SK-N-SH (cell line): Measurements from ENCODE around the gene DTX1. TPM values are rescaled to one million over a fixed set of nuclear protein-coding genes. Genes with fewer than 3 reads are reported as not detected.

Source experiments
- CTCF ChIA-PET: fragments of 300-600, 350-600 bp; formaldehyde crosslinking; extraction: SDS; loops from one replicate; lab custom pipeline; 2021; lab: Yijun Ruan, JAX
- POLR2A ChIA-PET: fragments of 350-600 bp; sonication (Branson Sonifier 250); formaldehyde crosslinking; extraction: SDS; loops from one replicate; lab custom pipeline; 2020; ENCODE audit warnings: antibody characterized with exemption, inconsistent platforms; lab: Yijun Ruan, JAX
- DNase-seq: peaks from one replicate; pipeline ENCODE4 v3.0.0; 2012
- H2AFZ ChIP-seq: fragments of 200-600 bp; sonication (generic); 2 replicates; pipeline ENCODE4 v1.8.1; 2016; ENCODE audit warnings: antibody characterized with exemption, mild to moderate bottlenecking, low read depth
- H3F3A ChIP-seq: fragments of 200-600 bp; sonication (generic); replicated peaks from 2 replicates; pipeline ENCODE3; 2016; ENCODE audit warnings: antibody characterized with exemption, mild to moderate bottlenecking; ENCODE audit not compliant: insufficient read depth
- H3K27ac ChIP-seq, 2 experiments: fragments of 200-500 bp in 1 of 2; fragments of 200-600 bp in 1 of 2; sonication (Bioruptor generic) in 1 of 2; sonication (generic), shearing (Covaris generic) in 1 of 2; 2 replicates each; pipeline versions ENCODE4 v1.5.1 to v1.6.1; 2014 to 2016; ENCODE audit warnings: low read depth in 2 of 2, inconsistent platforms in 1 of 2, low read length in 1 of 2, mild to moderate bottlenecking in 1 of 2, mixed read lengths in 1 of 2
- H3K27me3 ChIP-seq: fragments of 200-600 bp; sonication (generic), shearing (Covaris generic); 2 replicates; pipeline ENCODE4 v1.6.1; 2016; ENCODE audit warnings: mixed run types; ENCODE audit not compliant: insufficient read depth
- H3K36me3 ChIP-seq, 2 experiments: fragments of 200-500 bp in 1 of 2; fragments of 200-600 bp in 1 of 2; sonication (Bioruptor generic) in 1 of 2; sonication (generic) in 1 of 2; replicated peaks in 1 of 2; 2 replicates each; pipeline versions ENCODE3 to v1.5.1; 2014 to 2016; ENCODE audit warnings: low read length in 1 of 2, mild to moderate bottlenecking in 1 of 2; ENCODE audit not compliant: insufficient read depth in 2 of 2, control insufficient read depth in 1 of 2
- H3K4me1 ChIP-seq, 2 experiments: fragments of 200-500 bp in 1 of 2; fragments of 200-600 bp in 1 of 2; sonication (Bioruptor generic) in 1 of 2; sonication (generic), shearing (Covaris generic) in 1 of 2; 2 replicates each; pipeline versions ENCODE4 v1.5.1 to v1.6.1; 2014 to 2016; ENCODE audit warnings: low read depth in 1 of 2, low read length in 1 of 2, mixed run types in 1 of 2; ENCODE audit not compliant: insufficient read depth in 2 of 2, control insufficient read depth in 1 of 2
- H3K4me2 ChIP-seq: fragments of 200-600 bp; sonication (generic), shearing (Covaris generic); 2 replicates; pipeline ENCODE4 v1.6.1; 2017; ENCODE audit warnings: mixed run types
- H3K4me3 ChIP-seq, 2 experiments: fragments of 200-500 bp in 1 of 2; fragments of 200-600 bp in 1 of 2; sonication (Bioruptor generic) in 1 of 2; sonication (generic), shearing (Covaris generic) in 1 of 2; 2 replicates each; pipeline versions ENCODE4 v1.5.1 to v1.8.1; 2014 to 2016; ENCODE audit warnings: low read depth in 2 of 2, inconsistent platforms in 1 of 2, low read length in 1 of 2, mild to moderate bottlenecking in 1 of 2, mixed read lengths in 1 of 2, moderate library complexity in 1 of 2
- H3K79me2 ChIP-seq: fragments of 200-600 bp; sonication (generic); 2 replicates; pipeline ENCODE4 v1.8.1; 2017; ENCODE audit warnings: mild to moderate bottlenecking; ENCODE audit not compliant: insufficient read depth
- H3K9ac ChIP-seq: fragments of 200-600 bp; sonication (generic); 2 replicates; pipeline ENCODE4 v1.6.1; 2017; ENCODE audit warnings: mixed run types
- H3K9me2 ChIP-seq: fragments of 200-600 bp; sonication (generic); 2 replicates; pipeline ENCODE4 v1.6.1; 2017; ENCODE audit warnings: mixed run types
- H3K9me3 ChIP-seq: fragments of 200-600 bp; sonication (generic); 2 replicates; pipeline ENCODE4 v1.6.1; 2017; ENCODE audit warnings: mixed run types, mild to moderate bottlenecking, moderate library complexity
- H4K20me1 ChIP-seq: fragments of 200-600 bp; sonication (generic); 2 replicates; pipeline ENCODE4 v1.6.1; 2017; ENCODE audit warnings: mild to moderate bottlenecking, mixed run types; ENCODE audit not compliant: insufficient read depth
- CHD2 ChIP-seq: fragments of 150-350 bp; IDR thresholded peaks from 2 replicates; pipeline ENCODE4 v1.6.1; 2018; ENCODE audit warnings: low read length; ENCODE audit not compliant: partially characterized antibody
- ELF1 ChIP-seq: IDR thresholded peaks from 2 replicates; pipeline ENCODE4 v1.4.0; 2012
- FOSL2 ChIP-seq: IDR thresholded peaks from 2 replicates; pipeline ENCODE4 v1.4.0; 2012; ENCODE audit warnings: low read depth, mild to moderate bottlenecking, moderate library complexity, borderline replicate concordance
- FOXJ3 ChIP-seq: sonication (generic); formaldehyde crosslinking; IDR thresholded peaks from 2 replicates; pipeline ENCODE4 v1.5.1; 2020; ENCODE audit warnings: mild to moderate bottlenecking, missing genetic modification reagents
- JUND ChIP-seq: IDR thresholded peaks from 2 replicates; pipeline ENCODE4 v1.4.0; 2012
- MEF2A ChIP-seq: IDR thresholded peaks from 2 replicates; pipeline ENCODE4 v1.4.0; 2012; ENCODE audit warnings: low read depth, borderline replicate concordance
- PBX3 ChIP-seq: IDR thresholded peaks from 2 replicates; pipeline ENCODE4; 2012
- POLR2AphosphoS5 ChIP-seq: IDR thresholded peaks from 2 replicates; pipeline ENCODE4 v1.6.1; 2012; ENCODE audit warnings: low read depth, low read length
- RFX5 ChIP-seq: IDR thresholded peaks from 2 replicates; pipeline ENCODE4 v1.6.1; 2012; ENCODE audit warnings: mild to moderate bottlenecking, improper control_type of control experiment, low read length
- RXRA ChIP-seq: IDR thresholded peaks from 2 replicates; pipeline ENCODE4 v1.4.0; 2012; ENCODE audit warnings: low read depth, mild to moderate bottlenecking, borderline replicate concordance
- SIN3A ChIP-seq: IDR thresholded peaks from 2 replicates; pipeline ENCODE4 v1.6.1; 2012; ENCODE audit warnings: low read depth, mild to moderate bottlenecking, low read length, moderate library complexity, borderline replicate concordance
- SMC3 ChIP-seq: IDR thresholded peaks from 2 replicates; pipeline ENCODE4 v1.6.1; 2012; ENCODE audit warnings: low read depth, low read length, improper control_type of control experiment
- TAF1 ChIP-seq: IDR thresholded peaks from 2 replicates; pipeline ENCODE4 v1.6.1; 2012; ENCODE audit warnings: low read depth, mild to moderate bottlenecking, low read length, moderate library complexity, borderline replicate concordance
- USF2 ChIP-seq: fragments of 150-350 bp; IDR thresholded peaks from 2 replicates; pipeline ENCODE4 v1.6.1; 2017; ENCODE audit warnings: antibody characterized with exemption, low read length, low read depth, borderline replicate concordance
- WGBS: methylation state at CpG from one replicate; pipeline ENCODE4 v1.1.6; 2017; ENCODE audit warnings: low lambda C conversion rate; 5-methylcytosine and 5-hydroxymethylcytosine counted together
- polyA plus RNA-seq, 3 experiments: library from polyadenylated mRNA; depleted of rRNA; stranded (reverse); fragments of >200 nt; gene quantifications; 2 replicates each; pipeline ENCODE4 v1.2.3, GENCODE V29; 2012
- TF ChIP-seq, protein P1 (sequence below): IDR thresholded peaks from 2 replicates; pipeline ENCODE4 v1.4.0; 2012; ENCODE audit warnings: low read depth
- TF ChIP-seq, protein P2 (sequence below): IDR thresholded peaks from 2 replicates; pipeline ENCODE4 v1.4.0; 2012; ENCODE audit warnings: low read depth, borderline replicate concordance
- TF ChIP-seq, protein P3 (sequence below): IDR thresholded peaks from 2 replicates; pipeline ENCODE4 v1.6.1; 2012; ENCODE audit warnings: mild to moderate bottlenecking, low read depth, low read length, moderate library complexity

DTX1 gene
- polyA plus RNA-seq, 1 of the 3 experiments (the other 2 are of a cell fraction), result 0.72 TPM

DNA sequence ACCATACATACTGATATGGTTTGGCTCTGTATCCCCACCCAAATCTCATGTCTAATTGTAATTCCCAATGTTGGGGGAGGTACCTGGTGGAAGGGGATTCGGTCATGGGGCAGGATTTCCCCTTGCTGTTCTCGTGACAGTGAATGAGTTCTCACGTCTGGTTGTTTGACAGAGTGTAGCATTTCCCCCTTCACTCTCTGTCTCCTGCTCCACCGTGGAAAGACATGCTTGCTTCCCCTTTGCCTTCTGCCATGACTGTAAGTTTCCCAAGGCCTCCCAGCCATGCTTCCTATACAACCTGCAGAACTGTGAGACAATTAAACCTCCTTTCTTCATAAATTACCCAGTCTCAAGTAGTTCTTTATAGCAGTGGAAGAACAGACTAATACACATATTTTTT is 28.8 kb upstream of the DTX1 start:
- CTCF ChIA-PET, result interaction anchor here (1.3 kb wide), 1 partner anchor 35 kb away, joined by 6 read pairs; no protein-coding TSS in a partner anchor
- H3K36me3 ChIP-seq, result no peaks in the 10 kb centered on the region
- H3K4me1 ChIP-seq, result peaks cover 0 to 4% of the 10 kb centered on the region in 2 experiments; a peak in 1 of 4 replicates
- no peak overlapping the region for H3K27ac ChIP-seq
- no peaks in the 10 kb centered on the region for H3K79me2 ChIP-seq
- no peaks in the 10 kb centered on the region for H3K9me2 ChIP-seq
- H3K4me3 ChIP-seq, result no peak overlapping the region
- H3K9ac ChIP-seq, result no peak overlapping the region
- H3K4me2 ChIP-seq, result no peak overlapping the region
- H3F3A ChIP-seq, result no peaks in the 10 kb centered on the region
- POLR2A ChIA-PET, result no interaction called here
- WGBS, result 37% methylated on average over 4 of the region's 4 CpGs
- H3K27me3 ChIP-seq, result no peaks in the 10 kb centered on the region; the same call in 1 of the 2 replicates
- no peak overlapping the region for H2AFZ ChIP-seq
- TF ChIP-seq POLR2AphosphoS5 (no peak), FOSL2 (no peak), JUND (no peak), USF2 (no peak), CHD2 (no peak), ELF1 (no peak), RFX5 (no peak), FOXJ3 (no peak), SMC3 (no peak), TAF1 (no peak), RXRA (no peak), SIN3A (no peak), MEF2A (no peak), PBX3 (no peak)
- TF ChIP-seq, protein P1, sequence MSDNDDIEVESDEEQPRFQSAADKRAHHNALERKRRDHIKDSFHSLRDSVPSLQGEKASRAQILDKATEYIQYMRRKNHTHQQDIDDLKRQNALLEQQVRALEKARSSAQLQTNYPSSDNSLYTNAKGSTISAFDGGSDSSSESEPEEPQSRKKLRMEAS, result no peak
- TF ChIP-seq, protein P2, sequence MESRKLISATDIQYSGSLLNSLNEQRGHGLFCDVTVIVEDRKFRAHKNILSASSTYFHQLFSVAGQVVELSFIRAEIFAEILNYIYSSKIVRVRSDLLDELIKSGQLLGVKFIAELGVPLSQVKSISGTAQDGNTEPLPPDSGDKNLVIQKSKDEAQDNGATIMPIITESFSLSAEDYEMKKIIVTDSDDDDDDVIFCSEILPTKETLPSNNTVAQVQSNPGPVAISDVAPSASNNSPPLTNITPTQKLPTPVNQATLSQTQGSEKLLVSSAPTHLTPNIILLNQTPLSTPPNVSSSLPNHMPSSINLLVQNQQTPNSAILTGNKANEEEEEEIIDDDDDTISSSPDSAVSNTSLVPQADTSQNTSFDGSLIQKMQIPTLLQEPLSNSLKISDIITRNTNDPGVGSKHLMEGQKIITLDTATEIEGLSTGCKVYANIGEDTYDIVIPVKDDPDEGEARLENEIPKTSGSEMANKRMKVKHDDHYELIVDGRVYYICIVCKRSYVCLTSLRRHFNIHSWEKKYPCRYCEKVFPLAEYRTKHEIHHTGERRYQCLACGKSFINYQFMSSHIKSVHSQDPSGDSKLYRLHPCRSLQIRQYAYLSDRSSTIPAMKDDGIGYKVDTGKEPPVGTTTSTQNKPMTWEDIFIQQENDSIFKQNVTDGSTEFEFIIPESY, result no peak
- TF ChIP-seq, protein P3, sequence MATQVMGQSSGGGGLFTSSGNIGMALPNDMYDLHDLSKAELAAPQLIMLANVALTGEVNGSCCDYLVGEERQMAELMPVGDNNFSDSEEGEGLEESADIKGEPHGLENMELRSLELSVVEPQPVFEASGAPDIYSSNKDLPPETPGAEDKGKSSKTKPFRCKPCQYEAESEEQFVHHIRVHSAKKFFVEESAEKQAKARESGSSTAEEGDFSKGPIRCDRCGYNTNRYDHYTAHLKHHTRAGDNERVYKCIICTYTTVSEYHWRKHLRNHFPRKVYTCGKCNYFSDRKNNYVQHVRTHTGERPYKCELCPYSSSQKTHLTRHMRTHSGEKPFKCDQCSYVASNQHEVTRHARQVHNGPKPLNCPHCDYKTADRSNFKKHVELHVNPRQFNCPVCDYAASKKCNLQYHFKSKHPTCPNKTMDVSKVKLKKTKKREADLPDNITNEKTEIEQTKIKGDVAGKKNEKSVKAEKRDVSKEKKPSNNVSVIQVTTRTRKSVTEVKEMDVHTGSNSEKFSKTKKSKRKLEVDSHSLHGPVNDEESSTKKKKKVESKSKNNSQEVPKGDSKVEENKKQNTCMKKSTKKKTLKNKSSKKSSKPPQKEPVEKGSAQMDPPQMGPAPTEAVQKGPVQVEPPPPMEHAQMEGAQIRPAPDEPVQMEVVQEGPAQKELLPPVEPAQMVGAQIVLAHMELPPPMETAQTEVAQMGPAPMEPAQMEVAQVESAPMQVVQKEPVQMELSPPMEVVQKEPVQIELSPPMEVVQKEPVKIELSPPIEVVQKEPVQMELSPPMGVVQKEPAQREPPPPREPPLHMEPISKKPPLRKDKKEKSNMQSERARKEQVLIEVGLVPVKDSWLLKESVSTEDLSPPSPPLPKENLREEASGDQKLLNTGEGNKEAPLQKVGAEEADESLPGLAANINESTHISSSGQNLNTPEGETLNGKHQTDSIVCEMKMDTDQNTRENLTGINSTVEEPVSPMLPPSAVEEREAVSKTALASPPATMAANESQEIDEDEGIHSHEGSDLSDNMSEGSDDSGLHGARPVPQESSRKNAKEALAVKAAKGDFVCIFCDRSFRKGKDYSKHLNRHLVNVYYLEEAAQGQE, result no peak
- H3K9me3 ChIP-seq, result no peaks in the 10 kb centered on the region
- no peak for DNase-seq
- H4K20me1 ChIP-seq, result no peaks in the 10 kb centered on the region
